Measurements from ENCODE around the gene E2F8.

DNA sequence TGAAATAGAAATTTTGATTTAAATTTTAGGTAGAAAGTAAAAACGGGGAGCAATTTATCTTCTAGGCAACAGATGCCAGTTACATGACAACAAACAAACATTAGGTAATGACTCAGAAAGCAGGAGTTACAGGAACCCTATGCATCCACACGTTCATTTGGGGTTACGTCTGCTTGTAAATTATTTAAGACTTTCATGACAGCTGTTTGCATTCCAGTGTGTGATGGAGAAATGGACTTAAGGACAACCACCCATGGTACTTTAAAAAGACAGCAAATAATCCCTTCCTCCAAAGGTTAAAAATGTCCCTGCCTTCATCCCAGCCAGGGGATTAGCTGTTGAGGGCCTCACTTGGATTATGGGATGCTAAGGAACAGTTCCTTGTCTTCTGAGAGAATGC lies 11.8 kb downstream of the E2F8 start:
- TF ChIP-seq POLR2A (IDR thresholded peaks at IDR 0.05; ENCODE audit: low read depth, low read length): no peak
- TF ChIP-seq, protein P1, sequence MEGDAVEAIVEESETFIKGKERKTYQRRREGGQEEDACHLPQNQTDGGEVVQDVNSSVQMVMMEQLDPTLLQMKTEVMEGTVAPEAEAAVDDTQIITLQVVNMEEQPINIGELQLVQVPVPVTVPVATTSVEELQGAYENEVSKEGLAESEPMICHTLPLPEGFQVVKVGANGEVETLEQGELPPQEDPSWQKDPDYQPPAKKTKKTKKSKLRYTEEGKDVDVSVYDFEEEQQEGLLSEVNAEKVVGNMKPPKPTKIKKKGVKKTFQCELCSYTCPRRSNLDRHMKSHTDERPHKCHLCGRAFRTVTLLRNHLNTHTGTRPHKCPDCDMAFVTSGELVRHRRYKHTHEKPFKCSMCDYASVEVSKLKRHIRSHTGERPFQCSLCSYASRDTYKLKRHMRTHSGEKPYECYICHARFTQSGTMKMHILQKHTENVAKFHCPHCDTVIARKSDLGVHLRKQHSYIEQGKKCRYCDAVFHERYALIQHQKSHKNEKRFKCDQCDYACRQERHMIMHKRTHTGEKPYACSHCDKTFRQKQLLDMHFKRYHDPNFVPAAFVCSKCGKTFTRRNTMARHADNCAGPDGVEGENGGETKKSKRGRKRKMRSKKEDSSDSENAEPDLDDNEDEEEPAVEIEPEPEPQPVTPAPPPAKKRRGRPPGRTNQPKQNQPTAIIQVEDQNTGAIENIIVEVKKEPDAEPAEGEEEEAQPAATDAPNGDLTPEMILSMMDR (IDR thresholded peaks at IDR 0.05; ENCODE audit: extremely low read depth in 1 of 2, insufficient read depth in 1 of 2, low read depth in 1 of 2, low read length in 2 of 2): no peak
- TF ChIP-seq POLR2AphosphoS5 (IDR thresholded peaks at IDR 0.05; ENCODE audit: insufficient read depth, low read depth, low read length): no peak
- no peak for TF ChIP-seq GATA2 (IDR thresholded peaks at IDR 0.05; ENCODE audit: insufficient read depth, insufficient read length, low read depth, low read length)
- TF ChIP-seq EZH2 (IDR thresholded peaks at IDR 0.05; ENCODE audit: borderline replicate concordance, low read depth, low read length, severe bottlenecking): no peak
- TF ChIP-seq MYC (IDR thresholded peaks at IDR 0.05; ENCODE audit: low read depth, low read length): no peak
- no peak for TF ChIP-seq FOS (IDR thresholded peaks at IDR 0.05; ENCODE audit: borderline replicate concordance, insufficient read depth, low read length)

All from endothelial cell of umbilical vein (primary cell).